Mucosa of rectum (tissue), 2 donors: ENCODE results near the gene BHMT2.

Experiments used
- H3K27ac ChIP-seq, 2 donors: one replicate each; pipeline ENCODE4 v1.7.0; 2013; ENCODE audit warnings: inconsistent platforms in 2 of 2, low read depth in 2 of 2, low read length in 2 of 2
- H3K27me3 ChIP-seq, 2 donors: one replicate each; pipeline ENCODE4 v1.7.0; 2013; ENCODE audit warnings: low read length in 2 of 2; ENCODE audit not compliant: control insufficient read depth in 2 of 2, insufficient read depth in 2 of 2
- H3K36me3 ChIP-seq, 2 donors: one replicate each; pipeline ENCODE4 v1.7.0; 2013; ENCODE audit warnings: low read length in 2 of 2; ENCODE audit not compliant: control insufficient read depth in 2 of 2, insufficient read depth in 2 of 2
- H3K4me1 ChIP-seq, 2 donors: one replicate each; pipeline ENCODE4 v1.7.0; 2013; ENCODE audit warnings: low read length in 2 of 2, mild to moderate bottlenecking in 1 of 2; ENCODE audit not compliant: control insufficient read depth in 2 of 2, insufficient read depth in 2 of 2
- H3K4me3 ChIP-seq, 2 donors: one replicate each; pipeline ENCODE4 v1.7.0; 2013; ENCODE audit warnings: low read length in 2 of 2
- H3K9ac ChIP-seq, 2 donors: one replicate each; pipeline ENCODE4 v1.7.0; 2013; ENCODE audit warnings: low read length in 2 of 2, low read depth in 1 of 2, mild to moderate bottlenecking in 1 of 2
- H3K9me3 ChIP-seq, 2 donors: one replicate each; pipeline ENCODE4 v1.7.0; 2013; ENCODE audit warnings: low read length in 2 of 2; ENCODE audit not compliant: control insufficient read depth in 2 of 2
- donor health status: healthy.
- donor health status: Normal muscosa, but diverticular disease.

Gene BHMT2

DNA sequence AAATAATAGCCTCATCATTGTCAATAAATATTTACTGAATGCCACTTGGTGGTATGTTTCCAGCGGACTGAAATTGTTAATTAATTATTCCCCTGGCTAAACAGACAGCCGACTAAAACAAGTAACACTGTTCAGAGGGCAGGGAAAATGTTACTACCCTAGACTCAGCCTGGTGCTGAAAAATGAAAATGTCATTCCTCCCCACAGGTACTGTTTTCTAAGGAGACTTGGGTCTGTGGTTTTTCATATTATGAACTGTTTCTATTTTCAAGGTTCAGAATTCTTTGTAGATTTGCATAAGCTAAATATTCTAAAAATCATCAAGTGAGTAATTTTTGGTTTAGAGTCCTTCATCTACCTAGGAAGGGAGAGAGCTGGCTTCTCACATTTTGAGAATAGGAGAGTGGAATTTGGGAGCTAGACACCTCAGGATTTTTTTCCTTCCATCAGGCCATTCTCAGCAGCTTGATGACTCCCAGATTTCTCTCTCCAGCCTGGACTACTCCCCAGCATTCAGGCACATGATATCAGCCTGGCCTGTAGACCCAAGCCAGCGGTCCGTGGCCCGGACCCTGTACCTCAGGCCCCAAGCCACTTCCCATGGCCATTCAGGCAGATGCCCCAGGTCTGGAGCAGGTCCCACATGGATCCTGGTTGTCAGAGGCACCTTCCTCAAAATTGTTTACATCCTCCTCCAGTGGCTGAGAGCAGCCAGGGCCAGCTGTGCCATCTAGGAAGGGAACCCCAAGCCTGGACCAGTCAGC lies 66.4 kb downstream of the BHMT2 start:
- Histone ChIP-seq H3K9me3 (no peaks in the 10 kb centered on the region), H3K36me3 (no peaks in the 10 kb centered on the region), H3K4me3 (no peak overlapping the region), H3K9ac (no peak overlapping the region), H3K4me1 (peaks cover 10% of the 10 kb centered on the region in 2 donors), H3K27me3 (no peaks in the 10 kb centered on the region), H3K27ac (no peak overlapping the region)

- no peaks in the 10 kb centered on the region for H3K36me3 ChIP-seq
- peaks cover 10% of the 10 kb centered on the region in 2 donors for H3K4me1 ChIP-seq
- H3K27me3 ChIP-seq, result no peaks in the 10 kb centered on the region
- no peak overlapping the region for H3K27ac ChIP-seq
- no peak overlapping the region for H3K4me3 ChIP-seq
- no peak overlapping the region for H3K9ac ChIP-seq
- H3K9me3 ChIP-seq, result no peaks in the 10 kb centered on the region
These were observed 67.1 kb downstream of the BHMT2 start for GRCh38 chr5:79136618-79137017.
